Stomach (tissue), 9 donors: ENCODE measurements around the gene RUSC2. TPM values are rescaled to one million over a fixed set of nuclear protein-coding genes. Genes with fewer than 3 reads are reported as not detected.

Experiments
- DNase-seq, 2 donors: peaks; one replicate each; pipeline versions ENCODE4 v3.0.0 to v3.0.0-alpha.2; 2013 to 2019
- H3K27ac ChIP-seq, 5 donors: fragments of 200-600 bp in 4 of 5; sonication (generic) in 4 of 5; one replicate each; pipeline ENCODE4 v1.5.1; 2013 to 2019; ENCODE audit warnings: mild to moderate bottlenecking in 1 of 5, moderate library complexity in 1 of 5
- H3K27me3 ChIP-seq, 3 donors: fragments of 200-600 bp; sonication (generic); one replicate each; pipeline ENCODE4 v1.5.1; 2017 to 2019; ENCODE audit warnings: mixed run types in 1 of 3
- H3K36me3 ChIP-seq, 4 donors: fragments of 200-600 bp; sonication (generic); 1 replicate in 3 of 4; 2 replicates in 1 of 4; pipeline ENCODE4 v1.5.1; 2016 to 2019
- H3K4me1 ChIP-seq, 4 donors: fragments of 200-600 bp; sonication (generic); one replicate each; pipeline ENCODE4 v1.5.1; 2016 to 2019
- H3K4me3 ChIP-seq, 4 donors: fragments of 200-600 bp; sonication (generic) in 3 of 4; one replicate each; pipeline ENCODE4 v1.5.1; 2016 to 2019; ENCODE audit warnings: mild to moderate bottlenecking in 1 of 4
- H3K9me3 ChIP-seq, 4 donors: fragments of 200-600 bp; sonication (generic); one replicate each; pipeline ENCODE4 v1.5.1; 2016 to 2019
- EP300 ChIP-seq: sonication (generic); formaldehyde crosslinking; IDR thresholded peaks from one replicate; pipeline ENCODE4 v1.6.1; 2017; ENCODE audit warnings: antibody characterized with exemption
- POLR2A ChIP-seq, 4 donors: fragments of 450-650 bp; IDR thresholded peaks; one replicate each; pipeline ENCODE4 v1.6.1; 2016; ENCODE audit warnings: antibody characterized with exemption in 4 of 4, control low read depth in 2 of 4, mild to moderate bottlenecking in 1 of 4, moderate library complexity in 1 of 4
- POLR2AphosphoS5 ChIP-seq, 3 donors: sonication (generic); formaldehyde crosslinking; IDR thresholded peaks; one replicate each; pipeline ENCODE4 v1.6.1; 2016; ENCODE audit warnings: antibody characterized with exemption in 3 of 3
- WGBS, 5 donors: extraction: QIAGEN DNeasy Blood & Tissue Kit in 3 of 5; methylation state at CpG; one replicate each; pipeline versions ENCODE4 v1.1.5 to v1.1.7; 2013 to 2018; 5-methylcytosine and 5-hydroxymethylcytosine counted together
- intact Hi-C: fragments of 100-400 bp; cut with DNase I; formaldehyde crosslinking; loops from one replicate; pipeline ENCODE4 v1.15.1; 2023; ENCODE audit warnings: low total_unique reads
- polyA plus RNA-seq, 3 donors: library from polyadenylated mRNA; stranded (reverse); fragments of 200-250 nt; gene quantifications; one replicate each; pipeline ENCODE4 v1.2.3, GENCODE V29; 2013
- total RNA-seq, 5 donors: library from RNA; depleted of rRNA; stranded (reverse); fragments of >200 nt; gene quantifications; one replicate each; pipeline versions ENCODE4 v1.1.0 to v1.2.3, GENCODE V29; 2014 to 2016
- TF ChIP-seq, protein P1 (sequence below), 7 experiments: fragments of 450-650 bp in 4 of 7; fragments of 200-600 bp in 3 of 7; sonication (generic) in 3 of 7; IDR thresholded peaks; one replicate each; pipeline ENCODE4 v1.5.1; 2016 to 2019; ENCODE audit warnings: antibody characterized with exemption in 7 of 7, control low read depth in 2 of 7, mild to moderate bottlenecking in 1 of 7
- donor health status: healthy with polysubstance abuse.
- donor health status: Bipolar disorder and iron deficiency.
- donor health status: healthy.

Gene RUSC2
- total and polyA plus RNA-seq, 8 donors = 3.4 to 34.8 (median 7.9) TPM

DNA sequence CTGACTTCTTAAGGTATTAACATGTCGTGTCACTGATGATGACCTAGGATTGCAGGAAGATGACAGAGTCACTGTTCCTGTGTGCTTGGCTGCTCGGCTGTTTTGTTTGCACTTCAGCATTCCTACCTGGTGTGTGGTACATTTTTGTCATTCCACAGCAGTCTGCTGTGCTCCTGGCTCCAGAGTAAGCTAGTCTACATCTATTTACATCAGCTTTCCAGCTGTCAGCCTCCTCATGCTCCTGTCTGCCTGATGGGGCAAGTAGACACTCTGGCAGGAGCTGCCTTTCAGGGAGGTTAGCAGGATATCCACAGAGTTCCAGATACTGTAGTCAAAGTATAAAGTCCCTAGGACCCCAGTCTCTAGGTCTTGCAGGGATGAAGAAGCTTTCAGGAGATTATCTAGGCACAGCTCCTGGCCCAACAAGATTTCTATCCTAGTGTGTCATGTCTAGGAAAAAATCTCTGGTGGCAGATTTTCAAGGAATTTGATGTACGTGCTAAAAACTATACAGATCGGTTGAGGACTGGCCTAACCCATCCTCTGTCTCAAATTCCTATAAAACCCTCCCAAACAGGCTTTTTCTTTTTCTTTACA, 28.4 kb downstream of the RUSC2 start:
- Histone ChIP-seq H3K9me3 (no peaks in the 10 kb centered on the region), H3K27ac (peak overlapping the region; percentile 31 to 86 (median 81)), H3K36me3 (no peaks in the 10 kb centered on the region), H3K4me1 (peaks cover 44 to 81% (median 71%) of the 10 kb centered on the region in 4 donors), H3K4me3 (no peak overlapping the region), H3K27me3 (no peaks in the 10 kb centered on the region)
- intact Hi-C loops = no loop called here
- peak; percentile 42 to 71 for DNase-seq
- WGBS, 5 donors = 21 to 33% (median 32%) methylated on average over 4 of the region's 4 CpGs
- peak in 2 of 3 donors; percentile 17 to 85 for TF ChIP-seq POLR2AphosphoS5 (IDR thresholded peaks at IDR 0.05)
- TF ChIP-seq EP300 = no peak
- no peak for TF ChIP-seq POLR2A (IDR thresholded peaks at IDR 0.05)

DNA sequence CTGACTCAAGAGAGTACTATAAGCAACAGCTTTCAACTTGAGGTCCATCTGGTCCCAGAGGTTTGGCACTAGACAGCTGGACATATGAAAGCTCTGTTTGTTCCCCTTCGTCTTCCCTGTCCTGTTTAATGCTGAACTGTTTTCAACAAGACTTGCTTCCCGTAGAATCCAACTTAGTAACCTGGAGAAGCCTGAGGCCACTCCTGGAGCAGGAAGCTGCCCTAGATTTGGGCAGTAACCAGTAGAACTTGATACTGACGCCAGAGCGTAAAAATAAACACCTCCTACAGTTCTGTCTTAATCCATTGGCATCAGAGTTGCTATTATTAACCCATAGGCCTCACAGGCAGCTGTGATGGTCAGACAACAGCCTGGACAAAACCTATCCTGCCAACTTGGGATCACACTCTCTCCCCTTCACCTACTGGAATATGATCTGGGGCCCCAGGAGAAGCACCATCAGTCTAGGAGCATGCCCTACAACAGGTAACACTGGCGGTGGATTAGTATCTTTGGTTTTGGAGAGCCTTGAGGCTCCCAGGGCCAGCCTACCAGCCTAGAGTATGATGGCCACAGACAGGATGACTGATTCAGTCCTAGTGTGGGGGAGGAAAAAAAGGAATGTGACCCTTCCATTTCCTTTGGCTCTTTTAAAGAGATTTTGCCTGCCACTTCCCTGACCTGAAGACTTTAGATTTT, 29.2 kb downstream of the RUSC2 start:
- H3K4me1 ChIP-seq = peaks cover 44 to 84% (median 74%) of the 10 kb centered on the region in 4 donors
- H3K36me3 ChIP-seq = no peaks in the 10 kb centered on the region
- 30 to 46% (median 38%) methylated on average over 5 of the region's 5 CpGs for WGBS, 5 donors
- TF ChIP-seq POLR2AphosphoS5 (IDR thresholded peaks at IDR 0.05) (no peak), POLR2A (IDR thresholded peaks at IDR 0.05) (no peak), EP300 (no peak)
- TF ChIP-seq, protein P1, sequence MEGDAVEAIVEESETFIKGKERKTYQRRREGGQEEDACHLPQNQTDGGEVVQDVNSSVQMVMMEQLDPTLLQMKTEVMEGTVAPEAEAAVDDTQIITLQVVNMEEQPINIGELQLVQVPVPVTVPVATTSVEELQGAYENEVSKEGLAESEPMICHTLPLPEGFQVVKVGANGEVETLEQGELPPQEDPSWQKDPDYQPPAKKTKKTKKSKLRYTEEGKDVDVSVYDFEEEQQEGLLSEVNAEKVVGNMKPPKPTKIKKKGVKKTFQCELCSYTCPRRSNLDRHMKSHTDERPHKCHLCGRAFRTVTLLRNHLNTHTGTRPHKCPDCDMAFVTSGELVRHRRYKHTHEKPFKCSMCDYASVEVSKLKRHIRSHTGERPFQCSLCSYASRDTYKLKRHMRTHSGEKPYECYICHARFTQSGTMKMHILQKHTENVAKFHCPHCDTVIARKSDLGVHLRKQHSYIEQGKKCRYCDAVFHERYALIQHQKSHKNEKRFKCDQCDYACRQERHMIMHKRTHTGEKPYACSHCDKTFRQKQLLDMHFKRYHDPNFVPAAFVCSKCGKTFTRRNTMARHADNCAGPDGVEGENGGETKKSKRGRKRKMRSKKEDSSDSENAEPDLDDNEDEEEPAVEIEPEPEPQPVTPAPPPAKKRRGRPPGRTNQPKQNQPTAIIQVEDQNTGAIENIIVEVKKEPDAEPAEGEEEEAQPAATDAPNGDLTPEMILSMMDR (IDR thresholded peaks at IDR 0.05) = no peak
- H3K27me3 ChIP-seq = no peaks in the 10 kb centered on the region
- no peaks in the 10 kb centered on the region for H3K9me3 ChIP-seq
- H3K4me3 ChIP-seq = no peak overlapping the region
- intact Hi-C loops = no loop called here
- DNase-seq = peak in 1 of 2 donors; percentile 43
- peak overlapping the region; percentile 31 to 86 (median 81) for H3K27ac ChIP-seq

DNA sequence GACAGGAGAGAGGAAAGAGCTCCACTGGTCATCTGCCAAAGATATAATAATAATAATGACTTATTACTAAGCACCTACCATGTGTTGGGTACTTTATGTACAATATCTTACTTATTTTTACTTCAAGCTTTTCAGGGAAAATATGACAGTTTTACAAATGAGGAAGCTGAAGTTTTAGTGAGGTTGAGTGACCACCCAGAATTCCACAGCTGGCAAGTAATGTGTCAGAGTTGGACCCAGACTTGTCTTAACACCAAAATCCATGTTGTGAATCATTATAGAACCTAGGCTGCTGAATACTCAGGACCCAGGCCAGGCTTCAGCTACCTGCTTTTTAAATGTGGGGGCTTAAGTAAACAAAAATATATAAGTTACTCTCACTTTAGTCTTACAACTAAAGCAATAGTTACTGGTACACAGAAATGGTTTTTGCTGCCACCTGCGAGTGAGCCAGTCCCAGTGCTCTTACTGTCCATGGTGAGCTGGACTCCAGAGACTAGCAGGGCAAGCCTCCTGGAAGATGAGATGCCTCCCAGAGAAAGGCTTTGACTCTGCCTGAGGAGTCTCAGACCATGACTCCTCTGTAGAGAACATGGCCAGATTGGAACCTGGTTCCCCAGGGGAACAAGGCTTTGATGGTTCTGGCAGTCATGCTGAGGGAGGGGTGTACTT, 29.9 kb downstream of the RUSC2 start:
- Histone ChIP-seq H3K27me3 (no peaks in the 10 kb centered on the region), H3K4me3 (no peak overlapping the region), H3K36me3 (no peaks in the 10 kb centered on the region), H3K9me3 (no peaks in the 10 kb centered on the region), H3K4me1 (peaks cover 44 to 81% (median 72%) of the 10 kb centered on the region in 4 donors), H3K27ac (peak overlapping the region in 4 of 5 donors; percentile 80 to 86 (median 82))
- 84 to 100% (median 96%) methylated on average over 1 of the region's 1 CpG for WGBS, 5 donors
- DNase-seq = no peak
- intact Hi-C loops = no loop called here
- TF ChIP-seq EP300 = no peak
- TF ChIP-seq, protein P1 (IDR thresholded peaks at IDR 0.05) = no peak
- no peak for TF ChIP-seq POLR2AphosphoS5 (IDR thresholded peaks at IDR 0.05)
- TF ChIP-seq POLR2A (IDR thresholded peaks at IDR 0.05) = no peak

DNA sequence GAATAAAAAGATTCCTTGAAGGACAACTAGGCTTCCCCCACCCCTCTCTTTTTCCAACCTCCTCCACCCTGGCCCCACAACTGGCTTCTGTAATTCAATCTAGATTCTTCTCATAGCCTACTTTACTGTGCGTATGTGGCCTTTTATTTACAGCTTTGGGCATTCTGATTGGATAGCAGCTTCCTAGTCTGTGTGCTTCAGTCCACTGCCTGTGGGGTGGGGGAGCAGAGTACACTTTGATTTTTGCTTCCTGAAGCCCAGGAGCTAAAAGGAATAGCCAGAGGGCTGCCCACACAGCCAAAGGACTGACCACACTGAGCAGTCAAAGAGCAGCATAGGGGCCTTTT, 30.4 kb downstream of the RUSC2 start:
- intact Hi-C loops = no loop called here
- TF ChIP-seq POLR2AphosphoS5 (IDR thresholded peaks at IDR 0.05) (no peak), EP300 (no peak), POLR2A (IDR thresholded peaks at IDR 0.05) (no peak)
- TF ChIP-seq, protein P1 (IDR thresholded peaks at IDR 0.05) = no peak
- H3K27me3 ChIP-seq = no peaks in the 10 kb centered on the region
- H3K9me3 ChIP-seq = no peaks in the 10 kb centered on the region
- no peak for DNase-seq
- H3K36me3 ChIP-seq = no peaks in the 10 kb centered on the region
- WGBS, 5 donors = 28 to 57% (median 38%) methylated on average over 1 of the region's 1 CpG
- H3K4me1 ChIP-seq = peaks cover 44 to 84% (median 72%) of the 10 kb centered on the region in 4 donors
- H3K27ac ChIP-seq = peak overlapping the region; percentile 70 to 86 (median 81)
- no peak overlapping the region for H3K4me3 ChIP-seq
